ENCODE results near the gene TRPM2. TPM values are rescaled to one million over a fixed set of nuclear protein-coding genes. Genes with fewer than 3 reads are reported as not detected.
"Not testable (repeated sequence)": the region's sequence is repeated elsewhere in the genome, so short reads cannot be mapped to it uniquely, and the experiment has no call there.

TRPM2 gene
- total RNA-seq, 1 experiment from 2014 or later: 28.1 TPM

GRCh38 chr21:44338971-44339910 lies 14.2 kb upstream of the TRPM2 start, which contains the start of gene CFAP410:
TSS of gene CFAP410 (minus strand) at chr21:44339390. CDS start at chr21:44339194, 196 bp downstream.
- H3K4me1 ChIP-seq (ENCODE audit: control insufficient read depth in 1 of 2, insufficient read depth in 2 of 2, low read length in 2 of 2): peaks cover 14 to 20% of the 10 kb centered on the region in 2 experiments; a peak in 3 of 4 replicates
- POLR2A ChIA-PET: interaction anchor here (0.6 to 1.0 kb wide), 4 partner anchors 14 to 1414 kb away, joined by 3 to 5 read pairs (median 4); no protein-coding TSS in a partner anchor
- H3K27ac ChIP-seq (ENCODE audit: low read depth, low read length): peak within 1 kb of the TSS; percentile 99
- no peaks in the 10 kb centered on the region for H4K20me1 ChIP-seq (ENCODE audit: insufficient read depth)
- H3K36me3 ChIP-seq (ENCODE audit: control insufficient read depth in 1 of 2, insufficient read depth in 2 of 2, low read length in 2 of 2): no peaks in the 10 kb centered on the region
- peak; percentile 72 for TF ChIP-seq POLR2AphosphoS5 (IDR thresholded peaks at IDR 0.05; ENCODE audit: low read depth, low read length)
- no peak for TF ChIP-seq JUND (IDR thresholded peaks at IDR 0.05)
- TF ChIP-seq ZFX (IDR thresholded peaks at IDR 0.05): peak; percentile 75; the same call in 1 of the 2 replicates
- peak; percentile 58 for TF ChIP-seq POLR2A (IDR thresholded peaks at IDR 0.05; ENCODE audit: borderline replicate concordance, extremely low read depth, insufficient read depth, insufficient read length)
- no peaks in the 10 kb centered on the region for H3K9me3 ChIP-seq (ENCODE audit: control insufficient read depth in 1 of 2, insufficient read depth in 1 of 2, low read depth in 1 of 2, low read length in 2 of 2)
- ATAC-seq: peak; percentile 94
- CTCF ChIA-PET: interaction anchor here (1.5 kb wide), 1 partner anchor 36 kb away, joined by 10 read pairs; no protein-coding TSS in a partner anchor
- H3K4me2 ChIP-seq (ENCODE audit: low read length): peak within 1 kb of the TSS; percentile 86
- H3K27me3 ChIP-seq (ENCODE audit: insufficient read depth, low read length): no peaks in the 10 kb centered on the region
- H3K9me2 ChIP-seq (ENCODE audit: insufficient read depth): no peaks in the 10 kb centered on the region
- H3K79me2 ChIP-seq (ENCODE audit: insufficient read depth, low read length): no peaks in the 10 kb centered on the region
- H2AFZ ChIP-seq (ENCODE audit: low read depth, low read length, poor library complexity, severe bottlenecking): no peak within 1 kb of the TSS
- intact Hi-C loops (cut with micrococcal nuclease): loop anchor here (1.0 kb wide), 1 partner anchor 86 kb away; no protein-coding TSS in a partner anchor
- peak within 1 kb of the TSS; percentile 84 for H3K9ac ChIP-seq (ENCODE audit: low read length)
- peak; percentile 79 for DNase-seq (ENCODE audit: low read depth, low spot score)
- BruUV-seq (replicated peaks): TSS peak; percentile 86
- peak within 1 kb of the TSS; percentile 87 to 96 for H3K4me3 ChIP-seq (replicated peaks in 1 of 2; ENCODE audit: low read depth in 1 of 2, low read length in 2 of 2)
- RAD21 ChIA-PET (ENCODE audit: low non-redundant PET in 1 of 2, low total read pairs in 2 of 2, uncharacterized antibody in 2 of 2, unreplicated experiment in 2 of 2): interaction anchor here in 1 of 2 experiments (0.7 kb wide), 1 partner anchor 1847 kb away, joined by 3 read pairs; no protein-coding TSS in a partner anchor

GRCh38 chr21:44341726-44342458 lies 11.5 kb upstream of the TRPM2 start:
- H3K27ac ChIP-seq (ENCODE audit: low read depth, low read length); H4K20me1 ChIP-seq (ENCODE audit: insufficient read depth); CTCF ChIA-PET; H3K36me3 ChIP-seq (ENCODE audit: control insufficient read depth in 1 of 2, insufficient read depth in 2 of 2, low read length in 2 of 2); intact Hi-C loops (cut with micrococcal nuclease); BruUV-seq (replicated peaks); H3K27me3 ChIP-seq (ENCODE audit: insufficient read depth, low read length); H2AFZ ChIP-seq (ENCODE audit: low read depth, low read length, poor library complexity, severe bottlenecking); H3K4me3 ChIP-seq (replicated peaks in 1 of 2; ENCODE audit: low read depth in 1 of 2, low read length in 2 of 2); H3K9me2 ChIP-seq (ENCODE audit: insufficient read depth); H3K79me2 ChIP-seq (ENCODE audit: insufficient read depth, low read length); ATAC-seq; DNase-seq (ENCODE audit: low read depth, low spot score); RAD21 ChIA-PET (ENCODE audit: low non-redundant PET in 1 of 2, low total read pairs in 2 of 2, uncharacterized antibody in 2 of 2, unreplicated experiment in 2 of 2); H3K9ac ChIP-seq (ENCODE audit: low read length); H3K4me2 ChIP-seq (ENCODE audit: low read length); H3K9me3 ChIP-seq (ENCODE audit: control insufficient read depth in 1 of 2, insufficient read depth in 1 of 2, low read depth in 1 of 2, low read length in 2 of 2): not testable (repeated sequence)
- H3K4me1 ChIP-seq (ENCODE audit: control insufficient read depth in 1 of 2, insufficient read depth in 2 of 2, low read length in 2 of 2): peaks cover 14 to 20% of the 10 kb centered on the region in 2 experiments; a peak in 3 of 4 replicates
- POLR2A ChIA-PET: interaction anchor here (1.7 kb wide), 1 partner anchor 83 kb away, joined by 3 read pairs; no protein-coding TSS in a partner anchor

- DNase-seq (ENCODE audit: low read depth, low spot score); H3K27ac ChIP-seq (ENCODE audit: low read depth, low read length); intact Hi-C loops (cut with micrococcal nuclease); H3K36me3 ChIP-seq (ENCODE audit: control insufficient read depth in 1 of 2, insufficient read depth in 2 of 2, low read length in 2 of 2); H3K27me3 ChIP-seq (ENCODE audit: insufficient read depth, low read length); H2AFZ ChIP-seq (ENCODE audit: low read depth, low read length, poor library complexity, severe bottlenecking); ATAC-seq; BruUV-seq (replicated peaks); H3K4me2 ChIP-seq (ENCODE audit: low read length); H3K9me3 ChIP-seq (ENCODE audit: control insufficient read depth in 1 of 2, insufficient read depth in 1 of 2, low read depth in 1 of 2, low read length in 2 of 2); H4K20me1 ChIP-seq (ENCODE audit: insufficient read depth); H3K9me2 ChIP-seq (ENCODE audit: insufficient read depth); H3K79me2 ChIP-seq (ENCODE audit: insufficient read depth, low read length); RAD21 ChIA-PET (ENCODE audit: low non-redundant PET in 1 of 2, low total read pairs in 2 of 2, uncharacterized antibody in 2 of 2, unreplicated experiment in 2 of 2); POLR2A ChIA-PET; H3K4me3 ChIP-seq (replicated peaks in 1 of 2; ENCODE audit: low read depth in 1 of 2, low read length in 2 of 2); CTCF ChIA-PET; H3K9ac ChIP-seq (ENCODE audit: low read length): not testable (repeated sequence)
- peaks cover 13 to 18% of the 10 kb centered on the region in 2 experiments; a peak in 3 of 4 replicates for H3K4me1 ChIP-seq (ENCODE audit: control insufficient read depth in 1 of 2, insufficient read depth in 2 of 2, low read length in 2 of 2)
Measured at GRCh38 chr21:44342981-44343380, 10.4 kb upstream of the TRPM2 start.
